ENCODE data around the gene NXPE1.
A peak's percentile ranks its signal among the peaks of the same experiment; 100 is the strongest.
"Not testable (repeated sequence)": the region's sequence is repeated elsewhere in the genome, so short reads cannot be mapped to it uniquely, and the experiment has no call there.

Gene NXPE1

GRCh38 chr11:114559425-114560310 is at the start of gene NXPE1:
Gene NXPE1 (minus strand): TSS chr11:114559881. CDS start chr11:114551201, 8,680 bp downstream.
- in situ Hi-C loops (cut with MboI; ENCODE audit: low pct_unique_long_range_greater_than_20kb, low sequenced_read_pairs), result no loop called here
- no peak for DNase-seq

- in situ Hi-C loops (cut with MboI; ENCODE audit: low pct_unique_long_range_greater_than_20kb, low sequenced_read_pairs), result no loop called here
- no peak for DNase-seq
Observed at GRCh38 chr11:114609429-114609828, 49.7 kb upstream of the NXPE1 start.

- in situ Hi-C loops (cut with MboI; ENCODE audit: low pct_unique_long_range_greater_than_20kb, low sequenced_read_pairs); DNase-seq: not testable (repeated sequence)
Observed at GRCh38 chr11:114608605-114609004, 48.9 kb upstream of the NXPE1 start.

GRCh38 chr11:114607753-114608459 is 48.2 kb upstream of the NXPE1 start:
- DNase-seq, result no peak
- in situ Hi-C loops (cut with MboI; ENCODE audit: low pct_unique_long_range_greater_than_20kb, low sequenced_read_pairs), result no loop called here

- DNase-seq; in situ Hi-C loops (cut with MboI; ENCODE audit: low pct_unique_long_range_greater_than_20kb, low sequenced_read_pairs): not testable (repeated sequence)
Observed at GRCh38 chr11:114606802-114607075, 47.1 kb upstream of the NXPE1 start.

- no peak for DNase-seq
- in situ Hi-C loops (cut with MboI; ENCODE audit: low pct_unique_long_range_greater_than_20kb, low sequenced_read_pairs), result no loop called here
Observed at GRCh38 chr11:114606003-114606801, 46.5 kb upstream of the NXPE1 start.

- in situ Hi-C loops (cut with MboI; ENCODE audit: low pct_unique_long_range_greater_than_20kb, low sequenced_read_pairs), result no loop called here
- no peak for DNase-seq
Observed at GRCh38 chr11:114605370-114605769, 45.7 kb upstream of the NXPE1 start.

- in situ Hi-C loops (cut with MboI; ENCODE audit: low pct_unique_long_range_greater_than_20kb, low sequenced_read_pairs), result no loop called here
Observed at GRCh38 chr11:114604886-114605285, 45.2 kb upstream of the NXPE1 start.

GRCh38 chr11:114604179-114604813 is 44.6 kb upstream of the NXPE1 start:
- DNase-seq, result no peak
- in situ Hi-C loops (cut with MboI; ENCODE audit: low pct_unique_long_range_greater_than_20kb, low sequenced_read_pairs), result no loop called here

More at GRCh38 chr11:114604886-114605285, 45.2 kb upstream of the NXPE1 start:
- no peak for DNase-seq

GRCh38 chr11:114603151-114603550 is 43.5 kb upstream of the NXPE1 start:
- peak; percentile 16 for DNase-seq
- in situ Hi-C loops (cut with MboI; ENCODE audit: low pct_unique_long_range_greater_than_20kb, low sequenced_read_pairs), result not testable (repeated sequence)

GRCh38 chr11:114598461-114598860 is 38.8 kb upstream of the NXPE1 start:
- in situ Hi-C loops (cut with MboI; ENCODE audit: low pct_unique_long_range_greater_than_20kb, low sequenced_read_pairs), result no loop called here
- DNase-seq, result no peak

GRCh38 chr11:114596175-114596919 is 36.7 kb upstream of the NXPE1 start:
- DNase-seq, result no peak
- in situ Hi-C loops (cut with MboI; ENCODE audit: low pct_unique_long_range_greater_than_20kb, low sequenced_read_pairs), result no loop called here

- in situ Hi-C loops (cut with MboI; ENCODE audit: low pct_unique_long_range_greater_than_20kb, low sequenced_read_pairs), result no loop called here
- no peak for DNase-seq
Observed at GRCh38 chr11:114595571-114595970, 35.9 kb upstream of the NXPE1 start, which contains the start of gene NXPE4. Gene NXPE4 (minus strand): TSS chr11:114595786. CDS start chr11:114594759, 1,027 bp downstream.

- in situ Hi-C loops (cut with MboI; ENCODE audit: low pct_unique_long_range_greater_than_20kb, low sequenced_read_pairs), result no loop called here
Observed at GRCh38 chr11:114594703-114595102, 35.0 kb upstream of the NXPE1 start.

GRCh38 chr11:114587398-114587953 is 27.8 kb upstream of the NXPE1 start:
- in situ Hi-C loops (cut with MboI; ENCODE audit: low pct_unique_long_range_greater_than_20kb, low sequenced_read_pairs), result no loop called here
- no peak for DNase-seq

More at GRCh38 chr11:114594703-114595102, 35.0 kb upstream of the NXPE1 start:
- no peak for DNase-seq

GRCh38 chr11:114586797-114587196 is 27.1 kb upstream of the NXPE1 start:
- in situ Hi-C loops (cut with MboI; ENCODE audit: low pct_unique_long_range_greater_than_20kb, low sequenced_read_pairs), result no loop called here

GRCh38 chr11:114571712-114572111 is 12.0 kb upstream of the NXPE1 start:
- DNase-seq, result no peak
- in situ Hi-C loops (cut with MboI; ENCODE audit: low pct_unique_long_range_greater_than_20kb, low sequenced_read_pairs), result no loop called here

More at GRCh38 chr11:114586797-114587196, 27.1 kb upstream of the NXPE1 start:
- no peak for DNase-seq

GRCh38 chr11:114569801-114570200 is 10.1 kb upstream of the NXPE1 start:
- no peak for DNase-seq
- in situ Hi-C loops (cut with MboI; ENCODE audit: low pct_unique_long_range_greater_than_20kb, low sequenced_read_pairs), result no loop called here
